ES-I3 (cell line): ENCODE data around the gene CD81.
"Not testable (repeated sequence)": the region's sequence is repeated elsewhere in the genome, so short reads cannot be mapped to it uniquely, and the experiment has no call there.

Experiments used
- H3K36me3 ChIP-seq: 2 replicates; pipeline ENCODE4 v1.6.1; 2013; ENCODE audit warnings: mild to moderate bottlenecking, low read length, control low read depth, moderate library complexity; ENCODE audit not compliant: insufficient read depth
- H3K4me1 ChIP-seq: 2 replicates; pipeline ENCODE4 v1.6.1; 2013; ENCODE audit warnings: mild to moderate bottlenecking, control low read depth, low read length; ENCODE audit not compliant: insufficient read depth
- H3K9ac ChIP-seq: 2 replicates; pipeline ENCODE4 v1.6.1; 2013; ENCODE audit warnings: low read depth, mild to moderate bottlenecking, low read length, moderate library complexity
- H3K9me3 ChIP-seq: 2 replicates; pipeline ENCODE4 v1.6.1; 2013; ENCODE audit warnings: mild to moderate bottlenecking, low read length, moderate library complexity; ENCODE audit not compliant: control insufficient read depth, insufficient read depth

The CD81 gene

DNA sequence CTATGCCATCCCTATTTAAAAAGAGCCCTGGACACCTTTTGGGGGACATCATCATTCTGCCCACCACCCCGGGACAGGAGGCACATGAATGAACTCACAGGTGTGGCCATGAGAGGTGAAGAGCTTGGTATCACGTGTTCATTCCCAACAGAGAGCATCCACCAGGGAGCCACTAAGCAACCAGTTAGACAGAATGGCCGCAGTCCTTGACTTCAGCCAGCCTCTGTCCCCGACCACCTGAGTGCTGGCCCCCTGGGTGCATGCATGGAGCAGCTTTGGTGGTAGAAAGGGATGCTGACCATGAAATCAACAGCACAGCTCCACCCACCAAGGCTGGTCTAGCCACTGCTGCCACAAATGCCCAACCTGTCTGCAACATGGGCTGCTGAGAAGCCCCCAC is 31.1 kb upstream of the CD81 start:
- H3K4me1 ChIP-seq: no peaks in the 10 kb centered on the region
- peaks cover 9% of the 10 kb centered on the region; the same call in 1 of the 2 replicates for H3K9me3 ChIP-seq
- no peak overlapping the region for H3K9ac ChIP-seq
- no peaks in the 10 kb centered on the region for H3K36me3 ChIP-seq

DNA sequence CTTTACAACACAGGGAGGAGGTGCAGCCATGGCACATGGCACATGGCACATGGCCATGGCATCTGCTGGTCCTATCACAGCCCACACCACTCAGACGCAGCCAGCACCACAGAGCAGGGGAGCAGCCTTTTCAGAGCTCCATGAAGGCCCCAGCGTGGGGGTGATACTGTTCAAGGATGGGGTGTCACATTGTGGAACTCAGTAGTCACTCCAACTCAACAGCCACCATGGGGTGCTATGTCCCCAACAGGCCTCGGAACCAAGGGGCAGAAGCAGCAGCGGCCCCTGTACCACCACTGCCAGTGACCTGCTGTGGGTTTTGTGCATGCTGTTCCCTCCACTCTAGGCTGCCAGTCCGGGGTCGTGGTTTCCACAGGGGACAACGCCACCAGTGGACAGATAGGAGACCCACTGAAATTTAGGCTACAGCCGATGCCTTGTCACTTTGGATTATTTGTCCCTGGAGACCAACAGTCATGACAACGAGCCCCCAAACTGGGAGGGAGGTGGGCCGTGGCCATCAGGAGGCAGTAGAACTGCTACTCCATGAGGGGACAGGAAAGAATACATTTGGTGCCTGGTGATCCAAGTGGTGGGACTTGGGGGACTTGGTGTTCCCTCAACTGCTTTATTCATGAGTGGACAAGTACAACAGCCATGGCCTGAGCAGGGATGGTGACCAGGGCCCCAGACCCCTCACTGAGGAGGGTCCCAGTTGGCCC is 30.4 kb upstream of the CD81 start:
- Histone ChIP-seq H3K9ac (no peak overlapping the region), H3K36me3 (no peaks in the 10 kb centered on the region), H3K4me1 (no peaks in the 10 kb centered on the region), H3K9me3 (peaks cover 9% of the 10 kb centered on the region; the same call in 1 of the 2 replicates)

DNA sequence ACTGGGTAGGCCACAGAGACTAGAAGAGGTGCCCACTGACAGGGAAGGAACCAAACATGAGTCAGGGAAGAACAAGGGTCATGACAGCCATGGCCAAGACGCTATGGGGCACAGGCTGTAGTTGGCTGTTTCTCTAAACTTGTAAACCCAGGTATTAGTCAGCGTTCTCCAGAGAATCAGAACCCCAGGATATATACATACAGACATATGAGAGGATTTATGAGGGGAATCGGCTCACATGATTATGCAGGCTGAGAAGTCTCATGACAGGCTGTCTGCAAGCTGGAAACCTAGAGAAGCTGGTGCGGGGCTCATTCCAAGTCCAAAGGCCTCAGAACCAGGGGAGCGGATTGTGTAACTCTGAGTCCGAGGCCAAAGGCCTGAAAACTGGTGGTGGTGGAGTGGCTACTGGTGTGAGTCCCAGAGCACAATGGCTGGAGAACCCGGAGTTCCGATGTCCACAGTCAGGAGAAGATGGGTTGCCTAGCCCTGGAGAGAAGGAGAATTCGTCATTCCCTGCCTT is 29.7 kb upstream of the CD81 start:
- Histone ChIP-seq H3K9ac (no peak overlapping the region), H3K4me1 (no peaks in the 10 kb centered on the region), H3K36me3 (no peaks in the 10 kb centered on the region), H3K9me3 (peaks cover 9% of the 10 kb centered on the region; the same call in 1 of the 2 replicates)

GRCh38 chr11:2348986-2349385 is 28.1 kb upstream of the CD81 start:
- Histone ChIP-seq H3K9me3 (peaks cover 9% of the 10 kb centered on the region; the same call in 1 of the 2 replicates), H3K4me1 (no peaks in the 10 kb centered on the region), H3K9ac (no peak overlapping the region), H3K36me3 (no peaks in the 10 kb centered on the region; the same call in 1 of the 2 replicates)

GRCh38 chr11:2351701-2352100 is 25.4 kb upstream of the CD81 start:
- no peaks in the 10 kb centered on the region; the same call in 1 of the 2 replicates for H3K36me3 ChIP-seq

GRCh38 chr11:2352420-2352819 is 24.7 kb upstream of the CD81 start:
- H3K9ac ChIP-seq: no peak overlapping the region
- H3K9me3 ChIP-seq: peaks cover 13% of the 10 kb centered on the region; the same call in 1 of the 2 replicates
- no peaks in the 10 kb centered on the region for H3K4me1 ChIP-seq
- H3K36me3 ChIP-seq: no peaks in the 10 kb centered on the region; the same call in 1 of the 2 replicates

More at GRCh38 chr11:2351701-2352100, 25.4 kb upstream of the CD81 start:
- Histone ChIP-seq H3K9me3 (peaks cover 13% of the 10 kb centered on the region; the same call in 1 of the 2 replicates), H3K4me1 (no peaks in the 10 kb centered on the region), H3K9ac (no peak overlapping the region)

DNA sequence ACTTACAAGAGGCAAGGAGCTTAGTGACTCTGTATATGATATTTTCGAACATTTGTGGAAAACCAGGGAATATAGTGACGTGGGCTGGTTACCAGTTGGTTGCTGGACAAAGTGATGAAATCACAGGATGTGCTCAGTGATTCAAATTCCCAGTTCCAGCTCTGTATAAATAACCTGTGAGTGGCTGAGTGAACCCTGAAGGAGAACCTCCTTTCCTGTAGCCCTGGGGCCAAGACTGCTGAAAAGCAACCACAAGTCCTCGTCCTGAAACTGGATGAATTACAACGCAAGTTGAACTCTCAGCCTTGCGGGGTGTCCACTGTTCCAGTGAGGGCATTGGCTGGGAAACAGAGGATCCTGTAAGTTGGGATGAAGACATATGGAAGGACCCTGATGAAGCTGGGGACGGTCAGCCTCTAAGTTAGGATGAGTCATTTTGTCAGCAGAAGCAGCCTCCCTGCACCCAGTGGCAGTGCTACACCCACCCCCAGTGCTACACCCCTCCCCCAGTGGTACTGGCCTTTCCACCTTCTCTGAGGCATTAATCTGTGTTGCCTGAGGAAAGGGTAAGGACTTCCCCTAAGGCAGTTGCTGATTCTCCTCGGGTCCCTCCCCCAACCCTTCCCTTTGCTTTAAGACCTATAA is 22.0 kb upstream of the CD81 start:
- Histone ChIP-seq H3K9me3 (peaks cover 4% of the 10 kb centered on the region; the same call in 1 of the 2 replicates), H3K36me3 (no peaks in the 10 kb centered on the region; the same call in 1 of the 2 replicates), H3K9ac (no peak overlapping the region), H3K4me1 (no peaks in the 10 kb centered on the region)

- no peaks in the 10 kb centered on the region; the same call in 1 of the 2 replicates for H3K36me3 ChIP-seq
- peaks cover 4% of the 10 kb centered on the region; the same call in 1 of the 2 replicates for H3K9me3 ChIP-seq
- no peak overlapping the region for H3K9ac ChIP-seq
- no peaks in the 10 kb centered on the region for H3K4me1 ChIP-seq
These were observed 19.9 kb upstream of the CD81 start for GRCh38 chr11:2357246-2357645.

- not testable (repeated sequence) for H3K9ac ChIP-seq, H3K9me3 ChIP-seq, H3K36me3 ChIP-seq, H3K4me1 ChIP-seq
These were observed 19.5 kb upstream of the CD81 start for GRCh38 chr11:2357651-2358050.

GRCh38 chr11:2358754-2359442 is 18.2 kb upstream of the CD81 start:
- Histone ChIP-seq H3K36me3 (no peaks in the 10 kb centered on the region), H3K9ac (no peak overlapping the region), H3K4me1 (no peaks in the 10 kb centered on the region), H3K9me3 (peaks cover 4% of the 10 kb centered on the region; the same call in 1 of the 2 replicates)

- H3K9me3 ChIP-seq: peaks cover 4% of the 10 kb centered on the region; the same call in 1 of the 2 replicates
- no peak overlapping the region for H3K9ac ChIP-seq
- no peaks in the 10 kb centered on the region for H3K4me1 ChIP-seq
- no peaks in the 10 kb centered on the region for H3K36me3 ChIP-seq
These were observed 17.6 kb upstream of the CD81 start for GRCh38 chr11:2359557-2359956.

DNA sequence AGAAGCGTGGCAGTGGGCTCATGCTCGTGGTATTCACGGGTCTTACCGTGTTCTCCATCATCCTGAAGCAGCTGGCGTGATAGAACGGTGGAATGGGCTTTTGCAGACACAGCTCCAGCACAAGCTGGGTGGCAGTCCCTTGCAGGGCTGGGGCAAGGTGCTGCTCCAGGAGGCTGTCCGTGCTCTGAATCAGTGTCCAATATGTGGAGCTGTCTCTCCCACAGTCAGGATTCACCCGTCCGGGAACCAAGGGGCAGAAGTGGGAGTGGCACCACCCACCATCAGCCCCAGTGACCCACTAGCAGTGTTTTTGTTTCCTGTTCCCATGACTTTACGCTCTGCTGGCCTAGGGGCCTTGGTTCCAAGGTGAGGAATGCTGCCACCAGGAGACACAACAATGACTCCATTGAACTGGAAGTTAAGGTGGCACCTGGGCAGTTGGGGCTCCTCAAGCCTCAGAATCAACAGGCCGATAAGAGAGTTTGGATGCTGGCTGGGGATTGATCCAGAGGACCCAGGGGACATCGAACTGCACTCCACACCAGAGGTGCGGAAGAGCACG is 16.9 kb upstream of the CD81 start:
- Histone ChIP-seq H3K9me3 (no peaks in the 10 kb centered on the region; the same call in 1 of the 2 replicates), H3K4me1 (no peaks in the 10 kb centered on the region)

DNA sequence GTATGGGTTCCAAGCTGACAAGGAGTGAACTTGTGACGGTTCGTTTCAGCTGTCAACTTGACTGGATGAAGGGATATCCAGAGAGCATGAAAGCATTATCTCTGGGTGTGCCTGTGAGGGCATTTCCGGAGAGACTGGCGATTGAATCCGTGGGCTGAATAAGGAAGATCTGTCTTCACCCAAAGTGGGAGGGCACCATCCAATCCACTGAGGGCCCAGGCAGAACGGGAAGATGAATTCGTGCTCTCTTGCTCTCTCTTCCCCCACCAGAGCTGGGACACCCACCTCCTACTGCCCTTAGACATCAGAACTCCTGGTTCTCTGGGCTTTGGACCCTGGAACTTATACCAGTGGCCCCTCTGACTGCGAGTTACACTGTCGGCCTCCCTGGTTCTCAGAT is 15.5 kb upstream of the CD81 start:
- Histone ChIP-seq H3K9me3 (no peaks in the 10 kb centered on the region), H3K9ac (no peak overlapping the region), H3K36me3 (no peaks in the 10 kb centered on the region), H3K4me1 (no peaks in the 10 kb centered on the region)

More for the DNA sequence above, 16.9 kb upstream of the CD81 start:
- H3K9ac ChIP-seq: no peak overlapping the region
- no peaks in the 10 kb centered on the region for H3K36me3 ChIP-seq

GRCh38 chr11:2362414-2362813 is 14.7 kb upstream of the CD81 start:
- Histone ChIP-seq H3K4me1 (no peaks in the 10 kb centered on the region), H3K36me3 (no peaks in the 10 kb centered on the region), H3K9me3 (no peaks in the 10 kb centered on the region), H3K9ac (no peak overlapping the region)
